Medulla oblongata (tissue), 1 donor: Measurements from ENCODE around the gene RGPD6.
"Not testable (repeated sequence)": the region's sequence is repeated elsewhere in the genome, so short reads cannot be mapped to it uniquely, and the experiment has no call there.

Experiments
- DNase-seq: peaks from one replicate; pipeline ENCODE4 v3.0.0-alpha.2; 2015; ENCODE audit errors: extremely low spot score

Gene RGPD6

DNA sequence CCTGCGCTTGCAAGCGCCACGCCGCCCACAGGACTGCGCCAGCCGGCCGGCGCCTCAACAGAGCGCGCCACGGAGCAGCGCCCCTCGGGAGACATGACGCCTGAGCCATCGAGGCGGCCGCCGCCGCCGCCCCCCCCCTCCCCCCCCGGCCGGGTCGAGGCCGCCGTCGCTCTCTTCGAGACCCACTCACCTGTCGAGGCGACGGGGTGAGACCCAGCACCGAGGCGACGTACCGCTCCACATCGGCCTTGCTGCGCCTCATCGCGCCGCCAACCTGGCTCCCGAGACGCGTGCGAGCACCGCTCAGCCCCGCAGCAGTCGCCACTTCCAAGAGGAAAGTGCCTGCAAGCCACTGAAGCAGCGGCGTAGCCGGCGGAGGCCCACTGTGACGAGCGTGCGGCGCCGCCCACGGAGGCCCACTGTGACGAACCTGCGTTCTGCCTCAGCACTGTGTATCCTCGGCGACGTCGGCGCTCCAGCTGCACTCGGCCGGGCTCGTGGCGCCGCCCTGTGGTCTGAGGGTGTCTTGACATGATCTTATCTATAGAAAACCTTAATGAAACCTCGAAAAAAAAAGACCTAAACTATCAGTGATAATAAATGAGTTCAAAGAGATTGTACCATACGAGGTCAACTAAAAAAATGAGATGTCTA is at the start of gene RGPD6:
TSS of gene RGPD6 (minus strand) at position 460 of the 654 bp plus-strand sequence. CDS start at position 262, 198 bp downstream.
- DNase-seq: not testable (repeated sequence)

DNA sequence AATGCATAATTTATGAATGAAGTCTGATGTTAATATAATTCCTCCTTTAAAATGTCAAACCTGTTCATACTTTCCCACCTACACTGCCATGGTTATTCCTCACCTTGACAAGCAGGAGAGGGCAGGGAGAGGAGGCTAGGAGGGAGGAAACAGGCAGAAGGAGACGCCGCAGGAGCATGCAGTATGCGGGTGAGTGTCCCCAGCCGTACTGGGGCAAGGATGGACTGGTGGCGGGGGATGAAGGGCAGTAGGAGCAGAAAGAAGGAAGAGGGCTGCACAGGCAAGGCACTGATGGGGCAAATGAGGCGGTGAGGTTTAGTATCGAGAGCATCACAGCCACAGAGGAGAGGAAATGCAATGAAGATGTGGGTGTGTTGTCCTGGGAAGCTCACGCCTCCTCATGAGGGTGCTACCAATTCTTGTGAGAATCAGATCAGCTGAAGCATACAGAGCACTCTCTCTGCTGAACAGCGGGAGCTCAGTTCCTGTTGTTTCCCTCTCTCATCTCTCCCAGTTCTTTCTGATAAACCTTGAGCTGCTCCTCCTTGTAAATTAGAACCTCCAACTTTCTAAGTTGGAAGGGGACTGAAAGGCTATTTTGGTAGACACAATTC is 42.4 kb upstream of the RGPD6 start:
- DNase-seq: not testable (repeated sequence)

DNA sequence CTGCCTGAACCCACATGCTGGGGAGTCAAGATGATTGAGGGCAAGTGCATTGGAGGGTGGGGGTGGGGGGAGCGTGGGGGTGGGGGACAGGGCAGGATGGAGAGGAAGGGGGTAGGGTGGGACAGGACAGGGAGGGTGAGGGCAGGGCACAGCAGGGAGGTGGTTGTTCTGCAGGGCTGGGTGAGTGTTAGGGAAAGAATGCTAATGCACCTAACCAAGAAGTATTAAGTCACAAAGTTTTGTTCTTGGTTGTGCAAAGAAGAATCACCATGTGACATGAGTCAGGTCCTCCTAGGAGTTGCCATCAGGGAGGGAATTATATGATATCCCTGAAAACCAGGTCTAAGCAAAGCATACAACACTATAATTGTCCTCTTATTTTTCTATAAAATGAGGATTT is 36.9 kb upstream of the RGPD6 start:
- not testable (repeated sequence) for DNase-seq

DNA sequence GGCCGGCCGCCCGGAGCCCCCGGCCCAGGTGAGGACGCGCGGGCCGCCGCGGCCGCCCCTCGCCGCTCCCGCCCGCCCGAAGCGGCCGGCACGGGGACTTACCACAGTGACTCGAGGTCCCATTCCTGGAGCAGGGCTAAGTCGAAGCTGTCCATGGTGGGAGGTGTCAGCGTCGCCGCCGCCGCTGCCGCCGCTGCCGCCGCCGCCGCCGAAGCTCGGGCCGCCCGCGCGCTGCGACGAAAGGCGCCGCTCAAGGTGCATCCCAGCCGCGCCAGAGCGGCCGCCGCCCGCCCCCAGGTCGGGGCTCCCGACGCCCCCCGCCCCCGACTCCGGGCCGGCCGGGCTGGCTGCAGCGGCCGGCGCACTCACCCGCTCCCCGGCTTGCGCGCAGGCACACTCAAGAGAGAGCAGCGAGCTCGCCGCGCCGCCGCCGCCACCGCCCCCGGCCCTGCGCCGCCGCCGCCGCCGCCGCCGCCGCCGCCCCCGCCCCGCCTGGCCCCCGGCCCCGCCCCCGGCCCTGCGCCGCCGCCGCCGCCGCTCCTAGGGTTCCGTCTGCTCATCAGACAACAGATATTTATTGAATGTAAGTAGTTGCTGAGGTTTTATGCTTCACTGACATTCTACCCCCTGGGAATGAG is 33.7 kb upstream of the RGPD6 start:
- DNase-seq: not testable (repeated sequence)

- DNase-seq: not testable (repeated sequence)
These were observed 33.0 kb upstream of the RGPD6 start for GRCh38 chr2:110609843-110610612.

- not testable (repeated sequence) for DNase-seq
These were observed 31.9 kb upstream of the RGPD6 start for GRCh38 chr2:110608788-110609502.

DNA sequence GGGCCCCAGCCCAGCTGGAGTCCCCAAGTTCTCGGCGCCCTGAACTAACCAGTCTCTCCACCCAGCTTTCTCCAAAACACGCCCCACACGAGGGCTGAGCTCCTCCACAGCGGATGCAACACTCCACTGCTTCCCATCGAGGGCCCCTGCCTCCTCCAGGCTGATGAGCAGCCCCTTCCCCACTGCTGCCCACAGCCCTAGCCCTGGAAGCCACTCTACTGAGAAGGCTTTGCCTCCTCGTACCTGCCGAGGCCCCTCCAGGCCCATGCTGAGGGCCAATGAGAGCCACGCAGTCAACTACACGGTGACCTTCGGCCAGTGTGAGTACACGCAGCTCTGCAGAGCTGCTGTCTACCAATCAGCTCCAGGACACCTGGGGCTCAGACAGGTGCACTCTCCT is 28.0 kb upstream of the RGPD6 start:
- DNase-seq: not testable (repeated sequence)

DNA sequence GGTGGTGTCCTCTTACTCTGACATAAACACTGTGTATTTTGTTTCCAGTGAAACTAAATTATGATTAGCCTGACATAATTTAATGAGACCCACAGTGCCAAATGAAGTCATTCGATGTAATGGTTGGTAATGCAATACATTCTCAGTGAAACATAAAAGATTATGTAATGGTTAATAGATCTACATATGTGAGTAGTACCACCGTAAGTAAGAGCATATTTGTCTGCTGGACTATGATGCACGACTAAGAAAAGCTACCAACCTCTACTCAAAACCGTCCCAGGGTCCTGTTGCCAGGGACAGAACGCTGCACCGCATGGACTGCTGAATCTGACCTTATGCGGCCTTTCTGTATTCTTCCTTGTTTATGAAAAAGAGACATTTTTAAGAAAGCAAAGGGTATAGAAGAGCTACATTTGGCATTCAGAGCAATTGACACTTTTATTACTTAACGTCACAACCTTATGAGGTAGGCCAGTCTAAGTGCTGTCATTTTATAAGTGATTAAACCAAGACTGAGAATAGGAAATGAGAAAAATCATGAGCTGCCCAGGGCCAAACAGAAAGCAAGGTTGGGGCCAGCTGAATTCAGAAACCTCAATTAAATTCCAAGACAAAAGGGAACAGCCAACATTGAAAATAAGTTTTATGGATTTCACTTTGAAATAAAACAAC is 27.0 kb upstream of the RGPD6 start:
- not testable (repeated sequence) for DNase-seq

GRCh38 chr2:110602139-110602538 is 25.1 kb upstream of the RGPD6 start:
- DNase-seq: not testable (repeated sequence)

DNA sequence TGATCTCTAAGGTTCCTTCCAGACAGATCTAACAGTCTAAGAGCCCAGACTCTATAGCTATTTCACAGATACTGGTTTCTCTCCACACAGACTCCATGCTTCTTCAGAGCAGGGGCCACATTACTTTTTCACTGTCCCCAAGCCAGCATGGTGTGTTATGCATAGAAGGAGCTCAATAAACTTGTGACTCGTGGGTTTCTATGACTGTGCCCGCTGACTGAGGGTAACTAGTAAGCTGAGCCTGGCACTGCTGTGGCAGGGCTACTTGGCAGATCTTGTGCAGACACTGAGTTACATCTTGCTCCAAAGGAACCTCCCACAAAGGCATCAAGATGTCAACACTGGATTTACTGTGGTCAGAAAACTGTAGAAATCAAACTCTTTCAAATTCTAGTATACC is 15.0 kb upstream of the RGPD6 start:
- not testable (repeated sequence) for DNase-seq

DNA sequence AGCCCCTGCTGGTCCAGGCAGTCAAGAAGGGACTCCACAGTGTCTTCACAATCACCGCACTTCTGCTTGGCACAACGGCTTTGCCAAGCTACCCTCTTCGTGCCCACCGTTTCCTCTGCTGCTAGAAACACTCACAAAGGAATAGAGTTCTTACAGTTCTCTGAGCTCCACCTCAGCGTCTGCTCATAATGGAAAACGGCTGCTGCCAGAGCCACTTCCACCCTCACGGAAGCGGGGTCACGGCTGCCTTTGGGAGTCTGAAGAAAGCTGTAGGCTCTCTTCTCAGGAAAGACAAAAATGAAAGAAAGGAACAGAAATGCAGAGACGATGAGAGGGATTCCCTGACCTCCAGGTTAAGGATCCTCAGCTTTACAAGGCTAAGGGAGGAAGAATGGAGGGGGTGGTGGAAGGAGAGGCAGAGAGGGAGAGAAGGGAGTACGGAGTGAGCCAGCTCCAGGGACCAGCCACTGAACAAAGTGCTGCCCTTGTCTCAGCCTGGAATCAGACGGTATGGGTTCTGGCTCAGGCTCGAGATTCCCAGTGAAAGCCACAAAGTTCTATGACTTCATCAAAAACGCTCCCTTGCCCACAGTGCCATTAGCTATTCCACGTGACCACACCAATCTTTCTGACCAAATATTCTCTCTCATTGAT is 12.8 kb upstream of the RGPD6 start:
- not testable (repeated sequence) for DNase-seq

GRCh38 chr2:110588520-110588919 is 11.5 kb upstream of the RGPD6 start:
- not testable (repeated sequence) for DNase-seq

GRCh38 chr2:110579216-110579965 is 2.4 kb upstream of the RGPD6 start:
- not testable (repeated sequence) for DNase-seq

GRCh38 chr2:110578429-110578828 is 1.4 kb upstream of the RGPD6 start:
- DNase-seq: not testable (repeated sequence)

DNA sequence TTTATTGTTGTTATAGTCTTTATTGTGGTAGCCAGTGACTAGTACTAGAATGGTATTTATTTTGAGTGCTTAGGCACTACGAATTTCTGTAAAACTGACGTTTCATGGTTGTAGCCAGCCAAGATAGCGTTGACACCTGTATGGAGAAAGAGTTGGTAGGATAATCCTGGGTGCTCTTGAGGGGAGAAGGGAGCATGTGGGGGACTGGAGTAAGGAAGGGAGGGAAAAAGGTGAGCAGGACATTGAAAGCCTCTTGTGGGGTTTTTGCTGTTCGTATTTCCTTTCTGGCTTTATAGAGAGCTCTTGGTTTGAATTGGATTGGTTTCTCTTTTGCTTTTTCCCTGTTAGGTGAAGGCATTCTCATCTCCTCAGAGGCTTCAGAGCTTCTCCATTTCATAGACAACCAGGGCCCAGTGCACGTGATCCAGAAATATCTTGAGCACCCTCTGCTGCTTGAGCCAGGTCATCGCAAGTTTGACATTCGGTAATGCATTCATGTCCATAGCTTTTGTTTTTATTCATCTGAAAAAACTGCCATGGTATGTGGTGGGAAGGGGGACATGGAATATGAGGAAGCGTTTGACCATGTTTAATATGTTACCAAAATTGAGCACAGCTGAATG is 77.2 kb downstream of the RGPD6 start:
- DNase-seq: not testable (repeated sequence)

DNA sequence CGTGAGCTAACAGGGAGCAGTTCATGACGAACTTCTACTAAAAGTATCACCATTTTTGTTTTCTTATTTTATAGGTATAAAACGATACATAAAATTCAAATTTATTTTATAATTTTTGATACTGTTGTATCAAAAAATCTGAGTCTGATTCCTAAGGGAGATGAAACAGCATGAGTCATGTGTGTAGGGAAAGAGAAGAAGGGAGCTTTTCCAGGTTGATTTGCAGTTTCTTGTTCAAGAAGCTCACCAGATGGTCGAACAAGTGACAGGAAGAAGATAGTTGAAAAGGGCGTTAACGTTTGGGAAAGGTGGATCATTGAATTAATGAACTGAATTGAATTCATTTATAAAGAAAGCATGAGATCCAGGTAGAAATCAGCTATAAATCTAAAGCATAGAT is 81.0 kb downstream of the RGPD6 start:
- not testable (repeated sequence) for DNase-seq

- not testable (repeated sequence) for DNase-seq
These were observed 82.5 kb downstream of the RGPD6 start for GRCh38 chr2:110494488-110494887.

DNA sequence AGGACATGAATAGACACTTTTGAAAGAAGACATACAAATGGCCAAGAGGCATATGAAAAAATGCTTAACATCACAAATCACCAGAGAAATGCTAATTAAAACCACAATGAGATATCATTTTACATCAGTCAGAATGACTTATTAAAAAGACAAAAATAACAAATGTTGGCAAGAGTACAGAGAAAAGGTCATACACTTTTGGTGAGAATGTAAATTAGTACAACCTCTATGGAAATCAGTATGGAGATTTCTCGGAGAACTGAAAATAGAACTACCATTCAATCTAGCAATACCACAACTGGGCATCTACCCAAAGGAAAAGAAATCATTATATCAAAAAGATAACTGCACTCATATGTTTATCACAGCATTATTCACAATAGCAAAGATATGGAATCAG is 88.0 kb downstream of the RGPD6 start:
- DNase-seq: not testable (repeated sequence)

GRCh38 chr2:110482697-110483096 is 94.3 kb downstream of the RGPD6 start:
- DNase-seq: not testable (repeated sequence)
